GM12873 (cell line): ENCODE results near the gene PDGFRB.

ENCODE experiments used
- CTCF ChIP-seq: IDR thresholded peaks from 2 replicates; pipeline ENCODE4 v1.5.1; 2012; ENCODE audit warnings: low read depth, mild to moderate bottlenecking, moderate library complexity, low read length, control low read depth; ENCODE audit not compliant: insufficient read depth; ENCODE audit errors: missing control alignments

PDGFRB gene

GRCh38 chr5:150186897-150187296, 31.3 kb upstream of the PDGFRB start:
- no peak for TF ChIP-seq CTCF

- TF ChIP-seq CTCF = no peak
Observed at GRCh38 chr5:150186137-150186536, 30.5 kb upstream of the PDGFRB start.

GRCh38 chr5:150184990-150185912, 29.6 kb upstream of the PDGFRB start:
- TF ChIP-seq CTCF = no peak

GRCh38 chr5:150184006-150184405, 28.4 kb upstream of the PDGFRB start:
- TF ChIP-seq CTCF = no peak

GRCh38 chr5:150183436-150183835, 27.8 kb upstream of the PDGFRB start:
- no peak for TF ChIP-seq CTCF

GRCh38 chr5:150182774-150183173, 27.1 kb upstream of the PDGFRB start:
- no peak for TF ChIP-seq CTCF

- TF ChIP-seq CTCF = no peak
Observed at GRCh38 chr5:150181766-150182545, 26.3 kb upstream of the PDGFRB start.
